Mammary epithelial cell (primary cell): ENCODE results near the gene RPL13.

Experiments
- CTCF ChIP-seq, 2 donors: IDR thresholded peaks in 1 of 2; conservative IDR thresholded peaks in 1 of 2; 2 replicates each; pipeline ENCODE4 v1.5.1; 2011 to 2012; ENCODE audit warnings: inconsistent platforms in 2 of 2, low read length in 2 of 2, mild to moderate bottlenecking in 2 of 2, control low read depth in 1 of 2, low read depth in 1 of 2; ENCODE audit not compliant: insufficient read depth in 1 of 2; ENCODE audit errors: extremely low read depth in 1 of 2
- EZH2 ChIP-seq: IDR thresholded peaks from 2 replicates; pipeline ENCODE4 v1.6.1; 2012; ENCODE audit warnings: low read length, inconsistent platforms, borderline replicate concordance

DNA sequence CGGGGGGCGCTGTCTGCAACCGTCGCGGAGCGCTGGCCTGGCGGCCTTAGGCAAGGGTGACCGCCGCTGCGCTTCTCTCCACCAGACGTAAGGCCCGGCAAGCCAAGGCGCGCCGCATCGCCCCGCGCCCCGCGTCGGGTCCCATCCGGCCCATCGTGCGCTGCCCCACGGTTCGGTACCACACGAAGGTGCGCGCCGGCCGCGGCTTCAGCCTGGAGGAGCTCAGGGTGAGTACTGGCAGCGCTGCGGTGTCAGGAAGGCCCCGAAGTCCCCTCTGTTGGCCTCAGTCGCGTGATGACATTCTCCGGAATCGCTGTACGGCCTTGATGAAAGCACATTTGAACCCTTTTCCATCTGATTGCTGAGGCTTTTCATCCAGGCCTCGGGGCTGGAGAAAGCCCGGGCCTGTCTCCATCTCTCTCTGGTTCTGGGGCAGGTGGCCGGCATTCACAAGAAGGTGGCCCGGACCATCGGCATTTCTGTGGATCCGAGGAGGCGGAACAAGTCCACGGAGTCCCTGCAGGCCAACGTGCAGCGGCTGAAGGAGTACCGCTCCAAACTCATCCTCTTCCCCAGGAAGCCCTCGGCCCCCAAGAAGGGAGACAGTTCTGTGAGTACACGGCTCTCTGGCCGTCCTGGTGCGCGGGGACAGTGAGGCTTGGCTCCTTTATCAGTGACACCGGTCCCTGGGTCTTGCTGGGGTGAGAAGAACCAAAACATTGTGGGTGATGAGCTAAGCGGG, 831 bp downstream of the RPL13 start:
- TF ChIP-seq CTCF (conservative IDR thresholded peaks at IDR 0.05 in 1 of 2, IDR thresholded peaks at IDR 0.05 in 1 of 2; ENCODE audit: extremely low read depth in 1 of 2, insufficient read depth in 1 of 2, low read depth in 1 of 2, low read length in 2 of 2), result no peak
- no peak for TF ChIP-seq EZH2
